GM21717 (cell line): ENCODE data around the gene NMUR1.
"Not testable (repeated sequence)": the region's sequence is repeated elsewhere in the genome, so short reads cannot be mapped to it uniquely, and the experiment has no call there.

Experiments used
- ATAC-seq: cut with Tn5 transposase; IDR thresholded peaks from one replicate; pipeline ENCODE4 v1.9.1; 2021; ENCODE audit warnings: mild to moderate bottlenecking, moderate library complexity; ENCODE audit not compliant: unreplicated experiment

NMUR1 gene

GRCh38 chr2:231530099-231531011 lies at the start of gene NMUR1:
Gene NMUR1, minus strand, starts transcription at chr2:231530445. Its CDS starts 84 bp downstream, at chr2:231530361.
- ATAC-seq: no peak

- ATAC-seq: no peak
Observed at GRCh38 chr2:231579560-231579959, 49.3 kb upstream of the NMUR1 start.

- ATAC-seq: not testable (repeated sequence)
Observed at GRCh38 chr2:231578655-231579054, 48.4 kb upstream of the NMUR1 start.

DNA sequence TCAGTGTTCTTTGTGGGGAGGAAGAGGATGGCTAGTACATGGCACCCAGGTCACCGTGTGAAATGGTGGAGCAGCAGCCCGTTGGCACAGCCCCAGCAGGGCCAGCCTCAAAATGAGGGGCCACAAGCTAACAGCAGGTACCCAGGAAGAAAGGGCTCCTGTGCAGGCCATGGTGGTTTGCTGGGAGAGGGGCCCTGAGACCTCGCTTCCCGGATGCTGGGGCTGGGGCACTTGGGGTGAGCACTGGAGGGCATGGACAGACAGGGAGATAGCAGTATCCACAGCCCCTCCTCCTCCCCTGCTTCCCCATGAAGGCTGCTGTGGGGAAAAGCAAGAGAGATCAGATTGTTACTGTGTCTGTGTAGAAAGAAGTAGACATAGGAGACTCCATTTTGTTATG lies 46.2 kb upstream of the NMUR1 start:
- no peak for ATAC-seq

DNA sequence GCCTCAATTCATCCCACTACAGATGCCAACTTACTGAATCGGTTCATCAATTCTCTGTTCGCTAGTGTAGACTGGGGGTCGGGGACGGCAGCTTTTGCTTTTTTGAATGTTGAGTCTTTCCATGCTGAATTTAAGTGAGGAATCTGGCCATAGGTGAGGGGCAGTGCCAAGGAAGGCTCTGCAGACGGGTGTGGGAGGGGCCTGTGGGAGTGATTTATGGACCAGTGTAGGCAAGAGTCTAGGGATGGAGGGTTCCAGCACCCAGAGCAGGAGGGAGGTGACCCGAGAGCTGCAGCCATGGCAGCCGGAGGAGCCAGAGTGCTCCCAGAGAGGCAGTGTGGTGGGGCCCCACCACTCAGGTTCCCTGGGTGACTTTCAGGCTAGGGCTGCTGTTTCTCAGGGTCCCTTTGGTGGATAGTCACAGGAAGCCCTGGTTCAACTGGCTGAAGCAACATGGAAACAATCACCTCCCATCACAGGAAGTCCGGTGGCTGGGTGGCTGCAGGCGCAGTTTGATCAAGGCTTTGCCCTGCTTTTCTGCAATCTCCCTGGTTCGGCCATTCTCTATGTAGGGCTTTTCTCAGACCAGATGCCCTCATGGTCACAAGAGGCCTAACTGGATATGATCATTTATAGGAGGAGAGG lies 45.5 kb upstream of the NMUR1 start:
- ATAC-seq: no peak

DNA sequence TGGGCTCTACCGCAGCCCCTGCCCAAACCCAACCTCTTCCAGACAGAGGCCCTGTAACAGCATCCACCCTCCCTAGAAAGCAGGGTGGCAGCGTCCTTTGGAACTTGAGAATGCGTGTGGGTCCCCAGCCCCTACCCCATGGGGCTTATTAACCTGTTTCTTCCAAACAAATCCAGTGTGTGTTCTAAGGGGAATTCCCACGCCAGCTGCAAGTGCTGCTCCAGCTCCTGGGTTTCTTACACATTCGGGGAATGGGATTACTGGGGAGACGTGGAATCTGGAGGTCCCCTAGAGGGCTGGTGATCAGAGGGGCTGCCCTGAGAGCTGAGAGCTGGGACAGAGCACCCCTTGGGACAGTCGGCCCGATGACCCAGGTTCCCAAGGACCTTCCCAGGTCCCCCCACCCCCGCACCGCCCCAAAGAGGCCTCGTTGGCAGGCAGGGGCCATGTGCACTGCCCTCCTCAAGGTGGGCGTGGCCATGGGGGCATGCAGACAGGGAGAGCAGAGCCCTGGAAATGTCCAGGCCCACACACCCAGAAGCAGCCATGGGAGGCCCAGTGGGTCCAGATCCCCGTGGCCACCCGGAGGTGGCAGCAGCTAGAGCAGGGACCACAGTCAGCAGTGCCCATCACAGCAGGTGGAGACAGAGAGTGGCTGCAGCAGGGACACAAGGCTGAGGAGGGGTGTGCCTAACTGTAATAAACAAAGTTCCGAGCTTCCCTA lies 43.6 kb upstream of the NMUR1 start:
- ATAC-seq: no peak

GRCh38 chr2:231573096-231573495 lies 42.9 kb upstream of the NMUR1 start:
- ATAC-seq: no peak

- ATAC-seq: no peak
Observed at GRCh38 chr2:231571661-231572191, 41.5 kb upstream of the NMUR1 start.

- ATAC-seq: not testable (repeated sequence)
Observed at GRCh38 chr2:231570915-231571314, 40.7 kb upstream of the NMUR1 start.

- no peak for ATAC-seq
Observed at GRCh38 chr2:231568785-231569435, 38.7 kb upstream of the NMUR1 start.

GRCh38 chr2:231568098-231568784 lies 38.0 kb upstream of the NMUR1 start:
- no peak for ATAC-seq

DNA sequence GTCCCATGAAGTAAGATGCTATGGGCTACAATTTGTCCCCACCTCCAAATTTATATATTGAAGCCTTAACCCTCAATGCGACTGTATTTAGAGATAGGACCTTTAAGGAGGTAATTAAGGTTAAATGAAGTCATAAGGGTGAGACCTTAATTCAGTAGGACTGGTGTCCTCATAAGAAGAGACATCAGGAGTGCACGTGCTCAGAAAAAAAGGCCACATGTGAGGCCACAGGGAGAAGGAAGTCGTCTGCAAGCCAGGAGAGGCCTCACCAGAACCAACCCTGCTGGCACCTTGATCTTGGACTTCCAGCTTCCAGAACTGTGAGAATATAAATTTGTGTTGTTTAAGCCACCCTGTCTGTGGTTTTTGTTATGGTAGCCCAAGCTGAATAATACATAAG lies 36.9 kb upstream of the NMUR1 start:
- no peak for ATAC-seq

DNA sequence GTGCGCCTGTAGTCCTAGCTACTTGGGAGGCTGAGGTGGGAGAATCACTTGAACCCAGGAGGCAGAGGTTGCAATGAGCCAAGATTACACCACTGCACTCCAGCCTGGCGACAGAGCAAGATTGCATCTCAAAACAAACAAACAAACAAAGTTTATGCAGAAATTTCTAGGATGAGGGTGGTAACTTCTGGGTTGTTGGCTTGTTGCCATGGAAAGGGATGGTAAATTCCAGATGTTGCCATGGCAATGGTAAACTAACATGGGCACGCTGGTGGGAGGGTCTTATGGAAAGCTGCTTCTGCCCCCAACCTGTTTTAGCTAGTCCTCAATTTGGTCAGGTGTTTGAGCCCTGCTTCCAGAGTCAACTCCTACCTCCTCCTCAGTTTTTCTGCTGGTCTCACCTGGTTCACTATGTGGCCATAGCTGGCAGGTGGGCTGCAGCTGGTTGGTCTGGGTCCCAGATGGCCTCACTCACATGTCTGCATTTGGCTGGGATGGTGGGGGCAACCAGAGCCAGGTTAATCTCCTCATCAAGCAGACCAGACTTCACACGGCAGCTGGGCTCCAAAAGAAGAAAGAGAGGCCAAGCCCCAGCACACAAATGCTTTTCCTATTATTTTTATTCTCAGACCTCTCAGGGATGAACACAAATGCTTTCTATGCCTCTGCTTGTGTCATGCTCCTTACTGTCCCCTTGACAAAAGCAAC lies 35.8 kb upstream of the NMUR1 start:
- ATAC-seq: no peak

DNA sequence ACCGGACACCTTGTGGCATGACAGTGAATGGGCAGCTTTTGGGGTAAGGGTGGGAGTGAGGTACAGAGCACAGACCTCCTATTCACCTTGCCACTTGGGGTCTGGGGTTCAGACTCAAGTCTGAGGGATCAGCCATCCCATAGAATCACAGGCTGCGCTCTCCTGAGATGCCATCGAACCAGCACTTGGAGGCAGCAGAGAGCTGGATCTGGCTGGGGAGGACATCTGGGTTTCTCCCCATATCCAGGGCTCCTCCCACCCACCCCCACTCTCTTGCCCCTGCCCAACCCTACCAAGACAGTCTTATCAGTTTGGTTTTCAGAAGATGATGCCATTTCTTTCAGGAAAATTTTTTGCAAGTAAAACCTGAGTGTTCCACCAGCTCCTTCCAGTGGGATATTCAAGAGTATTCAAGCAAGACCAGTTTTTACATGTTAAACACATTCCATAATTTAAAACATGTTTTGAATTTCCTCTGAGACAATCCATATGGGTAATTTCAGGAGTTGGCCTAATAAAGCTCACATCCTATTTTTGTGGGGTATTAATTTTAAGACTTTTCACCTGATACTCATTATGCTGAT lies 33.2 kb upstream of the NMUR1 start:
- no peak for ATAC-seq

- ATAC-seq: peak; percentile 81
Observed at GRCh38 chr2:231557571-231558217, 27.4 kb upstream of the NMUR1 start.

GRCh38 chr2:231556981-231557380 lies 26.7 kb upstream of the NMUR1 start:
- ATAC-seq: no peak

DNA sequence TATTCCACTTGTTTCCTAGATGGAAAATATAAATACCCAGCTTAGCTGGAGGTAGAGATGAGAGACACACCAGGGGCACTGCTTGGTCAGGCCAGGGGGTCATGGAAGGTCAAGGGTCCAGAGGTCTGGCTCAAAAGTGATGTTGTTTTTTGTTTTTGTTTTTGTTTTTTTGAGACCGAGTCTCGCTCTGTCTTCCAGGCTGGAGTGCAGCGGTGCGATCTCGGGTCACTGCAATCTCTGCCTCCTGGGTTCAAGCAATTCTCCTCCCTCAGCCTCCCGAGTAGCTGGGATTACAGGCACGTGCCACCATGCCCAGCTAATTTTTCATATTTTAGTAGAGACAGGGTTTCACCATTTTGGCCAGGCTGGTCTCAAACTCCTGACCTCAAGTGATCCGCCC lies 26.3 kb upstream of the NMUR1 start:
- ATAC-seq: not testable (repeated sequence)

DNA sequence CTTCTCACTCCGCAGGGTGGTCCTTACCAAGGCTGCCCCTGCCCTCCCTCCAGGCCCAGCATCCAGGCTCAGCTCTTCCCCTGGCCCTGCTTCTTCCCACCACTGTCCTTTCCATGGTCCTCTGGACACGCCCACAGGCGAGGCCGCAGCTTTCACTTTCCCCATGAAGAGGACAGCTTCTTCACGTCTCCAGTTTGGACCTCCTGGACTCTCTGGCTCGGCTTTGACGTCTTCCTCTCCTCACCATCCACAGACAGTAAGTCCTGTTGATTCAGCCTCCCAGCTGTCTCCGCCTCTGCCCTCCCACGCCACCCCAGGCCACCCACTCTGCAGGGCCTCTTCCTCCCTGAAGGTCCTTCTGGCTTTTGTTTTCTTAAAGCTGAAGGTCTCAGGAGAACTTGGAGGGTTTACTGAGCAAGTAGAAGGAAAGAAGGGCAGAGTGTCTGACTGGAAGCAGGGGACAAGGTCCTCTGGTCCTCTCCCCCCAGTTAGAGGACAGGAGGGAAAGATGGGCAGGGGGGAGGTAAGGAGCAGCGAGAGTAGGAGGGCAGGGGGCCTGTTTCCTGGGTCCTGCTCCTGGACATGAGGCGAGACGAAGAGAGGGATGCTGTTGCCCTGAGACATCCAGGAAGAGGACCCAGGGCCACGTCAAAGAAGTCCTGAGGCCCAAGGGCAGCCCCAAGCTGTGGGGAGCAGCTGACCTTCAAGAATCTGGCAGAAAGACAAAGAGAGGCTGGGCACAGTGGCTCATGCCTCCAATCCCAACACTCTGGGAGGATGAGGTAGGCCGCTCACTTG lies 24.7 kb upstream of the NMUR1 start:
- no peak for ATAC-seq
